Thoracic aorta (tissue), 2 donors: ENCODE measurements around the gene ABCC3. TPM values are rescaled to one million over a fixed set of nuclear protein-coding genes. Genes with fewer than 3 reads are reported as not detected.

Source experiments
- ATAC-seq: fragments of 150-250 bp; one replicate; pipeline ENCODE4 v1.8.0; 2017; ENCODE audit warnings: low read depth; ENCODE audit not compliant: insufficient number of reproducible peaks, low FRiP score
- DNase-seq: peaks from one replicate; pipeline ENCODE4 v3.0.0-alpha.2; 2020; ENCODE audit warnings: low spot score
- H3K27ac ChIP-seq, 2 donors: fragments of 200-600 bp; sonication (generic); 1 replicate in 1 of 2; 2 replicates in 1 of 2; pipeline ENCODE4 v1.5.1; 2016; ENCODE audit warnings: mild to moderate bottlenecking in 2 of 2, moderate library complexity in 2 of 2
- H3K27me3 ChIP-seq: fragments of 200-600 bp; sonication (generic); replicated peaks from 2 replicates; pipeline ENCODE4 v1.6.0; 2016; ENCODE audit warnings: mild to moderate bottlenecking; ENCODE audit not compliant: insufficient read depth
- H3K36me3 ChIP-seq: fragments of 200-600 bp; sonication (generic); one replicate; pipeline ENCODE4 v1.5.1; 2016
- H3K4me1 ChIP-seq, 2 donors: fragments of 200-600 bp; sonication (generic); 1 replicate in 1 of 2; 2 replicates in 1 of 2; pipeline versions ENCODE4 v1.5.1 to v1.6.0; 2016; ENCODE audit warnings: low read depth in 2 of 2, mild to moderate bottlenecking in 1 of 2; ENCODE audit not compliant: control insufficient read depth in 1 of 2
- H3K4me3 ChIP-seq: fragments of 200-600 bp; sonication (generic); 2 replicates; pipeline ENCODE4 v1.5.1; 2016; ENCODE audit warnings: mild to moderate bottlenecking
- H3K9me3 ChIP-seq: fragments of 200-600 bp; sonication (generic); 2 replicates; pipeline ENCODE4 v1.5.1; 2016
- CTCF ChIP-seq: fragments of 200-600 bp; sonication (generic); IDR thresholded peaks from one replicate; pipeline ENCODE4 v1.5.1; 2019; ENCODE audit warnings: antibody characterized with exemption
- total RNA-seq, 2 donors: library from RNA; depleted of rRNA; stranded (reverse); fragments of >200 nt; gene quantifications; one replicate each; pipeline versions ENCODE4 v1.1.0 to v1.2.3, GENCODE V29; 2016

ABCC3 gene
- total RNA-seq, 2 donors from 2014 or later, result 72.7 to 143 TPM

GRCh38 chr17:50594892-50595291 lies 39.8 kb upstream of the ABCC3 start:
- DNase-seq (no peak), ATAC-seq (no peak)
- H3K27me3 ChIP-seq, result no peaks in the 10 kb centered on the region
- no peak for TF ChIP-seq CTCF
- no peak overlapping the region for H3K27ac ChIP-seq
- no peaks in the 10 kb centered on the region for H3K9me3 ChIP-seq
- H3K4me3 ChIP-seq, result no peak overlapping the region
- H3K4me1 ChIP-seq, result peaks cover 0 to 24% of the 10 kb centered on the region in 2 donors
- H3K36me3 ChIP-seq, result no peaks in the 10 kb centered on the region

- no peaks in the 10 kb centered on the region for H3K36me3 ChIP-seq
- H3K27me3 ChIP-seq, result no peaks in the 10 kb centered on the region
- H3K4me3 ChIP-seq, result no peak overlapping the region
- peaks cover 0 to 13% of the 10 kb centered on the region in 2 donors for H3K4me1 ChIP-seq
- no peak overlapping the region for H3K27ac ChIP-seq
- no peak for DNase-seq
- TF ChIP-seq CTCF, result no peak
- H3K9me3 ChIP-seq, result no peaks in the 10 kb centered on the region
- ATAC-seq, result no peak
Observed at GRCh38 chr17:50596191-50597037, 38.3 kb upstream of the ABCC3 start.

- Histone ChIP-seq H3K4me1 (peaks cover 0 to 2% of the 10 kb centered on the region in 2 donors), H3K27me3 (no peaks in the 10 kb centered on the region), H3K36me3 (no peaks in the 10 kb centered on the region), H3K9me3 (no peaks in the 10 kb centered on the region), H3K27ac (no peak overlapping the region), H3K4me3 (no peak overlapping the region)
- ATAC-seq (no peak), DNase-seq (no peak)
- no peak for TF ChIP-seq CTCF
Observed at GRCh38 chr17:50598487-50598886, 36.2 kb upstream of the ABCC3 start.

- DNase-seq (no peak), ATAC-seq (no peak)
- Histone ChIP-seq H3K4me3 (no peak overlapping the region), H3K27ac (no peak overlapping the region), H3K9me3 (no peaks in the 10 kb centered on the region), H3K36me3 (no peaks in the 10 kb centered on the region), H3K27me3 (no peaks in the 10 kb centered on the region), H3K4me1 (peaks cover 6% of the 10 kb centered on the region in 2 donors)
- no peak for TF ChIP-seq CTCF
Observed at GRCh38 chr17:50599606-50600005, 35.1 kb upstream of the ABCC3 start.

GRCh38 chr17:50601823-50602375 lies 32.8 kb upstream of the ABCC3 start:
- no peak overlapping the region for H3K27ac ChIP-seq
- peaks cover 8 to 12% of the 10 kb centered on the region in 2 donors for H3K4me1 ChIP-seq
- DNase-seq, result no peak
- H3K36me3 ChIP-seq, result no peaks in the 10 kb centered on the region
- H3K27me3 ChIP-seq, result no peaks in the 10 kb centered on the region
- no peak overlapping the region for H3K4me3 ChIP-seq
- TF ChIP-seq CTCF, result no peak
- no peaks in the 10 kb centered on the region for H3K9me3 ChIP-seq
- no peak for ATAC-seq
